GM19328 (cell line): ENCODE data around the gene PPP1R37.

Source experiments
- ATAC-seq: cut with Tn5 transposase; IDR thresholded peaks from one replicate; pipeline ENCODE4 v1.9.1; 2021; ENCODE audit warnings: mild to moderate bottlenecking, moderate library complexity; ENCODE audit not compliant: unreplicated experiment

PPP1R37 gene

DNA sequence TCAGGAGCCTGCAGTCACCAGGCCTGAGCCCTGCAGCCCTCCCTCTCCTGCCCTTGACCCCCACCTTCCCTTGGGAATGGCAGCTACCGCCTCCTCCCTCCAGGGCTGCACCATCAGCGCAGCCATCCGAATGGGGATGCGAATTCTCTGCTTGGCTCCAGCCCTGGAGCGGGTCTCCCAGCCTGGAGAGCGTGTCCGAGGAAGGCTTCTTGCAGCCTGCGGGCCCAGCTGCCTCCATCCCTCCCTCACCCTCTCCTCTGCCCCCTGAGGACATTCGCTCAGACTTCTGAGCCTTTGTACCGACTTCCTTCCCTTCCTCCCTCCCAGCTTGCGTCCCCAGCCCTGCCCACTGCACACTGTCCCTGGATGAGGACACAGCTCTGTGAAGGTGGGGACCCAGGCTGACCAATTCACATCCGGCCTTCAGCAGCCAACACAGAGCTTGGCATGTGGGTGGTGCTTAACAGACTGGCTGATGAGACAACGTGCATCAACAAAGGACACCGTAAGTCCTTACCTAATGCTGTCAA lies 73.8 kb downstream of the PPP1R37 start:
- no peak for ATAC-seq

DNA sequence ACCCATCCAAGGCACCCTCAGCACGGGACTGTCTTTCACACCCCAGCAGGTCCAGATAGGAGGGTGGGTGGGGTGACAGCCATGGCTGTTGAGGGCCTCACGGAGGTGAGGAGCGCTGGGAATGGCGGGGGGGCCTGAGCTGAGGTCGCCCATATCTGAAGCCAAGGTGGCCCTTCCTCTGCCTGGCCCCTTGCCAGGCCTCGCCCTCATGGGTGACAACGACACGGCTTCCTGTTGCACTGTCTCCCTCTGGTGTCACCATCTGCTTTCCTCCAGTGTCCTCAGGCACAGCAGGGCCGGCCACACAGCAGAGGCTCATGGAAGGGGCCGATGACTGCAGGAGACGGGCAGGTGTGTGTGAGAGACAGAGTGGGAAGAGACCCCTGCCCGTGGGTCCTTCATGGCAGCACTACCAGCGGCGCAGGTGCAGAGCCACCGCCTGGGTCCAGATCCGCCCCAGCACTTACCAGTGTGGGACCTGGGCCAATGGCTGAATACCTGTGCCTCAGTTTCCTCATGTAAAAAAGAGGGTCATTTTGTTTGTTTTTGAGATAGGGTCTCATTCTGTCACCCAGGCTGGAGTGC lies 75.9 kb downstream of the PPP1R37 start:
- ATAC-seq = no peak

DNA sequence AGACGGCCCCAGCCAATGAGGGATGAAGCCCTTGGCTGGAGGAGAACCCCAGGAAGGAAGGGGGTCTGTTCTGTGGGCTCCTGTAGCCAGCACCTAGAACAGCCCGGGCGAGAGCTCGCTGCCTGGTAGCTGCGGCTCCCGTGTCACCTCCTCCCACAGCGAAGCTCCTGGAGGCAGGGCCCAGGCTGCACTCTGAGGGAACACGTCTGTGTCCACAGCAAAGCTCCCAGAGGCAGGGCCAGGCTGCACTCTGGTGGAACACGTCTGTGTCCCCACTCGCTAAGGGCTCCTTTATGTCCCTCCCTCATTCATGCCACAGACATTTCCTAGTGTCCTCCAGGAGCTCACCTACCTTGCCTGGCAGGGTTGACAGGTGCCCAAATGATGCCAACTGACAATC lies 76.6 kb downstream of the PPP1R37 start:
- ATAC-seq = no peak

DNA sequence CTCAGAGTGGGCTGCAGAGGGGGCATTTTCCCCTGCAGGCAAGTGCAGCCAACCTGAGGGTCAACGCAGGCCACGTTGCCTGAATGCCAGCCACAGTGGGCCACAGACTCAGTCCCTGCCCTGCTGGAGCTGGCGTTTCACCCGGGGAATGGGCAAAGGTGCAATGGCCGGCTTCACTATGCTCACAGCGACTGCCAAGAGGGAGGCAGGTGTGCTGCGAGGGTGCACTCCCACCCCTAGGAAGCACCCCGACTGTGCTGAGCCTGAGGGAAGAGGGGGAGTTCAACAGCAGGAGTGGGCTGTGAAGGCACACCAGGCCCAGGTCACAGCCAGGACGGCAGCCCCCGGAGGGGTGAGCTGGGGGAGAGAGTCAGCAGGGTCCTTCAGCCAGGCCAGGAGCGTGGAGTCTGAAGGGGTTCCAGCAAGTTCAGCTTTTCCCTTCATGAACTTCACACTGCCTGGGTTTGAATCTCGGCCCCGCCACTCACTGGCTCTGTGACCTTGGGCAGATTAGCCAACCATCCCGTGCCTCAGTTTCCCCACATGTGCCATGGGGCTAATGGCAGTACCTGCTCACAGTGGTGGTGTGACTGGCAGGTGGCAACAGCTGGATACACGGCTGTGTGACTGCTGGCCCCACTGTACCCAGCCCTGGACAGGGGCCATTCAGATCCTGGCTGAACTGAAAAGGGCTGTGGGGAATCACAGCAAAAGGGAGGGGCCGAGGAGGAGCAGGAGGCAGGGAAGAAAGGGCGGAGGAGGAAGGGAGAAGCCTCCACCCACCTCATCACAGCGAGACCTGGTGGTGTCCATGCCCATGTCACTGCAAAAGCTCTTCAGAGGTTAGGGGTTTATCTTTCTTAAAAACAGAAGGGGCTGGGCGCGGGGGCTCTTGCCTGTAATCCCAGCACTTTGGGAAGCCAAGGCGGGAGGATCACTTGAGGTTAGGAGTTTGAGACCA lies 77.4 kb downstream of the PPP1R37 start:
- no peak for ATAC-seq

DNA sequence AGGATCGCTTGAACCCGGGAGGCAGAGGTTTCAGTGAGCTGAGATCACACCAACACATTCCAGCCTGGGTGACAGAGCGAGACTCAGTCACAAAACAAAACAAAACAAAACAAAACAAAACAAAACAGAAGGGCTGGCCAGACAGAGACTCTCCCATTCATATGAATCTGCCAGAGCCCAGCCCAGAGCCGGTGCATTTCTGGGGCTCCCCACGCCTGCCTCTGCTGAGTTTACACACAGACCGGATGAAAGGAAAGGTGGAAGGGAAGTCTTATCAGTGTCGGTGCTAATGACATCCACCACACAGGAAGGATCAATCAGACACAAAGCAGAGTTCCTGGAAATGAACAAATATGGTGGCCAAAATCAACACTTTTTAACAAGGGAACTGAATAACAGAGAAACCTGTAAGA lies 78.2 kb downstream of the PPP1R37 start:
- no peak for ATAC-seq

DNA sequence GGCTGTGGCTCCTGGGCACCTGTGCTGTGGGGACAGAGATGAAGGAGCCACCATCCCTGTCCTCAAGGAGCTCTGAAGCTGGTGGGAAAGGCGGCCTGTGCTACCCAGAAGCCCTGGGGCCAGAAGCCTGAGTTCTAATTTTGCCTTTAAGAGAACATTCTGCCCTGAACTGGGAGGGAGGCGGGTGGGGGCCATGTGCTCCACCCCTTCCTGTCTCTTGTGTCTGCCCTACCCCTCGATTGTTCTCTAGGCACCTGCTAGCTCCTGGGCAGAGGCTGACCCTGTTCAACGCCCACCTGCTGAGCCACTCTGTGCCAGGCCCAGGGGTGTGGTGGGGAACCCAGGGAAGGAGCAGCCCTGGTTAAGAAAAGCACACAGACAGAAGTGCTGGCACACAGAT lies 79.2 kb downstream of the PPP1R37 start:
- ATAC-seq = no peak

DNA sequence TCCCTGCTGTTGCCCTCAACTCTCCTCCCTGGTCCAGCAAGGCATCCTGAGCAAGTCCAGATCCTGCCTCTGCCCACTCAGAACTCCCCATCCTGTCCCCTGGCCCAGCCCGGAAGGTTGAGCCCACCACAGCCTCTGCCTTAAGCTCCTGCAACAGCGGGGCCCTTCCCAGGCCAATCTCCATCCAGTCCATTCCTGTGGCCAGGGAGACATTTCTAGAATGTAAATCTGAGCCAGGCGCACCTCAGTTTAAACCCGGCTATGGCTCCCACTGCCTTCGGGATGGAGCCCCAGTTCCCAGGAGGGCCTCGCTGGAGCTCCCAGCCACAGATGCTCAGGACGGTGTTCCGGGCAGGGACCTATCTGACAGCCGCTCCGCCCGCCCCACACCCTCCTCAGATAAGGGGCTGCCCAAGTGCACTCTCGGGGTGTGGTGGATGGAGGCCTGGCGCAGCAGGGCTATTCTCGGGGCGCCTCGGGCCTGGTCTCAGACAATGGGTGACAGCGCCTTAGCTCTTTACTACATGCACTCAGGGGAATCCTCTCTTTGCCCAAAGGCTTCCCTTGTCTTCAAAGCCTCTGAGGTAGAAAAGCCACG lies 79.7 kb downstream of the PPP1R37 start:
- no peak for ATAC-seq

DNA sequence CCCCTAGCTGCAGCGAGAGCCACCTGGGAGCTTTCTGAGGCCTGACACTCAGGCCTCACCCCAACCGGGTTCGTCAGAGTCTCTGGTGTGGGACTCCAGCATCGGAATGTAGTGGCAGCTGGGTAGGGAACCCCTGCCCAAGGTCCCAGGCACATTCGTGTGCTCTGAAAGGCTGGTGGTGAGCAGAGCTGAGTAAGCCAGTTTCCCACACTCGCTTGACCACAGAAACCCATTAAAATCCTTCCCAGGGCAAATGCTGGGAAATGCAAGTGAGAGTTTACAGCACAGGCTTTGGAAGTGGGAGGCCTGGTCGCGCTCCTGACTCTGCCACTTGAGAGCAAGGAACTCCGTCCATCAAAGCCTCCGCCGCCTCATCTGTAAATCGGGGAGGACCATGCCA lies 80.8 kb downstream of the PPP1R37 start:
- no peak for ATAC-seq

DNA sequence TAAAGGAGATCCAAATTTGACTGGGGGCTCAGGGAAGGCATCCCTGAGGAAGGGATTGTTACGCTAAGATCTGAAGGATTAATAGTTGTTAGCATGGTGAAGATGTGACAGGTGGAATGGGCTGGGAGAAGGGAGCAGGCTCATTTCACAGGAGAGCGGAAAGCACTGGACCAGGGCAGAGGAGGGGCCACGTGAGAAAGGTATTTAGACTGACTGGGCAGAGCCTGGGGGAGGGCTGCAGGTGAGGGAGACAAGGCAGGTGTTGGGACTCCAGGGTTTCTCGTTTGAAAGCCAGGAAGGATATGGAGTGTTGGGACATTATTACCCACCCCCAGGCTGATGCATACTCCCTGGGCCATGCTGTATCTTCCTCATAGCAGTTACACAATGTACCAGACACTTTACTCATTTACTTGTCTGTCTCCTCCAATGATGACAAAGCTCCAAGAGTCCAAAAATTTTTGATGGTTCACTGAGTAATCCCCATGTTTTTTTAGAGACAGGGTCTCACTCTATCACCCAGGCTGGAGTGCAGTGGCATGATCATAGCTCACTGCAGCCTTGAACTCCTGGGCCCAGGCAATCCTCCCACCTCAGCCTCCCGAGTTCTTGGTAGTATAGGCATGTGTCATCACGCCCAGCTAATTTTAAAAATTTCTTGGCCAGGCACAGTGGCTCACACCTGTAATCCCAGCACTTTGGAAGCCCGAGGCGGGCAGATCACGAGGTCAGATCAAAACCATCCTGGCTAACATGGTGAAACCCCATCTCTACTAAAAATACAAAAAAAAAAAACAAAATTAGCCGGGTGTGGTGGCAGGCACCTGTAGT lies 82.8 kb downstream of the PPP1R37 start:
- no peak for ATAC-seq

DNA sequence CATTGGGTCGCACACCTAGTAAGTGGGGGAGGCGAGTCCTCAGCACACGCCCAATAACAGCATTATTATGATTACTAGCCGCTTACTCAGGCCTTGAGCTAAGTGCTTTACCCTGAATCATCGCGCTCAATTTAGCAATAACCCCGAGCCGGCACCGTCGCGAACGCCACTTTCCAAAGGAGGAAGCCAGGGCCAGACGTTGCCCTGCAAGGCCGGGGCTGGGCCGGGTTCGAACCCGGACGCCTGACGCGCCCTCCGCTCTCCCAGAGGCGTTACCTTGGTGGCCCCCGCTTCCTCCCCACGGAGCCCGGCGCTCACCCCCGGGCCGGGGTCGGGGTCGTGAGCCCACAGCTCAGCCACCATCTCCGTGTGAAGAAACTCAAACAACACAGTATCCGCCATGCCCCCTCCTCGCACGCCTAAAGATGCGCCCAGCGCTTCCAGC lies 84.9 kb downstream of the PPP1R37 start, which contains the start of gene TRAPPC6A:
Gene TRAPPC6A, minus strand, starts transcription at position 421 of the 445 bp plus-strand sequence. Its CDS starts 19 bp downstream, at position 402.
- ATAC-seq = no peak

DNA sequence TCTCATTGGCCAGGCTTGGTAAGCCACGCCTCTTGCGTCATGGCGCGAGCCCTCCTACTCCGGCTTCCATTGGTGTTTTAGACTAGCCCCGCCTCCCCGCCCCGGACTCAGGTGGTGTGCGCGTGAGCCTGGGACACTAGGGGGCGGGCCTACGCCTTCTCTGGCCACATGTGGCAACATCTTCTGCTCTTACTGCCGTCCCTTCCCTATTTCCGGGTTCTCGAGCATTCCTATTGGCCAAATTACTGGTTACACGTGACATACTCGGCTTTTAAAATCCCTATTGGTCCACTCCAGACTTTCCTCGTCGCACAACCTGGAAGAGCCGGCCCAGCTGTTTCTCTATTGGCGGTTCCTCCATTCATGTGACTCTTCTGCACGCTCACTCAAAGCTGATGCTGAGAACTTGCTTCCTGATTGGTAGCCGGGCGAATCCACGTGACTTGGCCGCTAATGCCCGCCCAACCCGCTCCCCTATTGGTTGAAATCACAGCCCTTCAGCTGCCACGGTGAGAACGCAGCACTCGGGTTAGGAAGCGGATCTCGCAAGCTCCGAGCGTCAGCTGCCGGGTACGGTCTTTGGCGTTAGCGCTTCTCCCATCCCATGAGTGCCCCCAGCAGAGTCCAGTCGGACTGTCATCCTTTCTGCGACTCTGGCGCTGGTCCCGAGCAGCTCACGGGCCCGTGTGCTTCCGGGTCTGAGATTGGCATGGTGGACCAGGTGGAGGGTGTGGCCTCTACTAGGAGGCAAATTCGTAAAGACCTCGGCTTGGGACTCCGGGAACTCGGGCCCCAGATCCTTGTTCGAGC lies 85.5 kb downstream of the PPP1R37 start, which contains the start of gene BLOC1S3:
Gene BLOC1S3, plus strand, starts transcription at position 523 of the 810 bp plus-strand sequence. CDS start 513 bp downstream, outside the sequence.
- peak; percentile 82 for ATAC-seq

DNA sequence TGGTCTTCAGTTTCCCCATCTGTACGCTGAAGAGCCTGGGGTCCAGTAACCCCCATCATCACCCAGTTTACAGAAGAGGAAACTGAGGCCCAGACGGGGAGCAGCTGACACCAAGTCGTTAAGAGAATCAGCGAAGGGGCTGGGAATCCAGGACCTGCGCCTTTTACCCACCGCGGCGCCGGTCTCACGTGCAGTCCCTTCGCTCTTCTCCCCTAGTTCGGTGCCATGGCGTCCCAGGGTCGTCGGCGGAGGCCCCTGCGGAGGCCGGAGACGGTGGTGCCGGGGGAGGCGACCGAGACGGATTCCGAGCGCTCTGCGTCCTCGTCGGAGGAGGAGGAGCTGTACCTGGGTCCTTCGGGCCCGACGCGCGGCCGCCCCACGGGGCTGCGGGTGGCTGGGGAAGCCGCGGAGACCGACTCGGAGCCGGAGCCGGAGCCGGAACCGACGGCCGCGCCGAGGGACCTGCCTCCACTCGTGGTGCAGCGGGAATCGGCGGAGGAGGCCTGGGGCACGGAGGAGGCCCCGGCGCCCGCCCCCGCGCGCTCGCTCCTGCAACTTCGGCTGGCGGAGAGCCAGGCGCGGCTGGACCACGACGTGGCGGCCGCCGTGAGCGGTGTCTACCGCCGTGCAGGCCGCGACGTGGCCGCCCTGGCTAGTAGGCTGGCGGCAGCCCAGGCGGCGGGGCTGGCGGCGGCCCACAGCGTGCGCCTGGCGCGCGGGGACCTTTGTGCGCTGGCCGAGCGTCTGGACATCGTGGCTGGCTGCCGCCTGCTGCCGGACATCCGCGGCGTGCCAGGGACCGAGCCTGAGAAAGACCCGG lies 86.3 kb downstream of the PPP1R37 start:
- ATAC-seq = no peak

DNA sequence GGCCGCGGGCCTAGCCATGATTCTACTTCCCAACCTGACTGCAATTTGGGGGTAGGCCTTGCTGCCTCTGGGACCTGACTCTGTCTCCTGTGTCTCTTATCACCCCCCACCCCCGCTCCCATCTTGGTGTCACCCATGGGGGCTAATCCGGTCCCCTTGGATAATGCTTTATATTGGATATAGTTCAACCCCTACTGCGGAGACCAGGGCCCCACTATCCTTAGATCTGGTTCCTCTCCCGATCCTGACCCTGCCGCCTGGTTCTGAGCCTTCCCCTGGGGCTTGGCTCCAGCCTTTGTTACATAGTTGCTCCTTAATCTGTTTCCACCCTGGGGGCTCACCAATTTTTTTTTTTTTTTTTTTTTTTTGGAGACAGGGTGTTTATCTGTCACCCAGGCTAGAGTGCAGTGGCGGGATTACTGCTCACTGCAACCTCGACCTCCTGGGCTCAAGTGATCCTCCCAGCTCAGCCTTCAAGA lies 87.0 kb downstream of the PPP1R37 start:
- ATAC-seq = no peak

DNA sequence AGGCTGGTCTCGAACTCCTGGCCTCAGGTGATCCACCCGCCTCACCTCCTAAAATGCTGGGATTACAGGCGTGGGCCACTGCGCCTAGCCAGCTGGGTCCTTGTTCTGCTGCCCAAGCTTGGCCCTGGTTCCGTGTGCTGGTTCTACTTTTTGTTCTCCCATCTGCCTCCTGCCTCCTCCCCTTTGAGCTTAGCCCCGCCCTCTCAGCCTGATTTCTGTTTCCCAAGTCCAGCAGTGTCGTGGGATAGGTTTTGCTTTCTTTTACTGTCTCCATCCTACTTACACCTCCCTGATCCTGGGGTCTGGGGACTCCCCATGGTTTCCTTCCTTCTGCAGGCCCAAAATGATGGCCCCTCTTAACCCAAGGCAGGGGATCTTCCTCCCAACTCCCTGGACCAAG lies 88.0 kb downstream of the PPP1R37 start:
- no peak for ATAC-seq

DNA sequence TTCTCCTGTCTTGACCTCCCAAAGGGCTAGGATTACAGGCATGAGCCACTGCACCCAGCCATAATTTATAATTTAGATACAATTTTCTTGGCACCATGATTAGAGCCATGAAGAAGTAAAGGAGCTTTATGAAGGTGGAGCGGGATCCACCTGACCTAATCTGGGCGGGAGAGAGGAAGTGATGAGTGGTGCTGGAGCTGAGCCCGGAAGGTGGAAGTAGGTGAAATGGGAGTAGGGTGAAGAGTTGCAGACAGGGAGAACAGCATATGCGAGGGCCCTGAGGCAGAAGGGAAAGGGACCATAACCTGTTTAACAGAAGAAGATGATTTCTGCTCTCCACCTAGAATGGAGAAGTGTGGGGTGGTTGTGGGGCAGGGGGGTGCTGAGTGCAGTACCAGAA lies 89.8 kb downstream of the PPP1R37 start:
- no peak for ATAC-seq

DNA sequence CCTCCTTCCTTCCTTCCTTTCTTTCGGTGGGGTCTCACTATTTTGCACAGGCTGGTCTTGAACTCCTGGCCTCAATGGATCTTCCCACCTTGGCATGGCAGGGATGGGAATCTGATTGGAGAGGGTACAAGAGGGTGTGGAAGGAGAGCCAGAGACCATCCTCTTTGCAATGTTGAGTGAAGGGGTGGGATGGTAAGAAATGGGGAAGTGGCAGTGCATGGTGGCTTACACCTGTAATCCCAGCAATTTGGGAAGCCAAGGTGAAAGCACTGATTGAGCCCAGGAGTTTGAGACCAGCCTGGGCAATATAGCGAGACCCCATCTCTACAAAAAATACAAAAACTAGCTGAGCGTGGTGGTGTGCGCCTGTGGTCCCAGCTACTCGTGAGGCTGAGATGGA lies 91.1 kb downstream of the PPP1R37 start:
- ATAC-seq = no peak

DNA sequence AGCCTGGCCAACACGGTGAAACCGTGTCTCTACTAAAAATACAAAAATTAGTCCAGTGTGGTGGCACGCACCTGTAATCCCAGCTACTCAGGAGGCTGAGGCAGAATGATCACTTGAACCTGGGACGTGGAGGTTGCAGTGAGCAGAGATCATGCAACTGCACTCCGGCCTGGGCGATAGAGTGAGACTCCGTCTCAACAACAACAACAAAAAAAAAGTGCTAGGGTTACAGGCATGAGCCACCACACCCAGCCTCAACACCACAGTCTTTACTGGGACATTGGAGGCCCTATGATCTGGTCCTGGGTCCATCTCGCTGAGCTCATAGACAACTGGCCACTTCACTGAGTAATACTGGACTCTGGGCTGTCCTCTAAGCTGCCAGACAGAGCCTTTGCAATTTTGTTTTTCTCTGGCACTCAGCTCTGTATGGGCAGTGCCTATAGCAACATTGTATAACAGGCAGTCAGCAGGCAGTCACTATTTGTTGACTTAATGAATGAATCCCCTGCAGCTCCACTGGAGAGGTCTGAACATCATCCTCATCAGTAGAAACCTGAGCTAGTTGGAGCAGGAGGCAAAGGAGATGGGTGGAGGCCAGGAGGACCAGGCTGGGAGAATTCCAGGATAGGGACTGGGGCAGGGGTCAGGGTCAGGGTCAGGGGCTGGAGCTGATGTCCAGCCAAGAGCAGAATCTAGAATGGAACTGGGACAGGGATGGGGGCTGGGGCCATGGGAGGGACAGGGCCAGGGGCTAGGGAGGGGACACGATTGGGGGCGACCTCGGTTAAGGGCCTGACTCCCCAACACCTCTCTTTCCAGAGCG lies 93.7 kb downstream of the PPP1R37 start:
- ATAC-seq = no peak
